Stimulated activated CD4-positive, alpha-beta T cell treated with anti-CD3 and anti-CD28 coated beads, TNF-alpha, amount 100 ng/mL, for 48 hours (primary cell): ENCODE data around the gene LRRC40.

ENCODE experiments used
- DNase-seq, 3 donors: peaks; one replicate each; pipeline ENCODE4 v3.0.0-alpha.2; 2020; ENCODE audit warnings: low read depth in 3 of 3

LRRC40 gene

GRCh38 chr1:70115315-70115714, 90.1 kb downstream of the LRRC40 start:
- no peak for DNase-seq

- DNase-seq: no peak
Measured at GRCh38 chr1:70112838-70113237, 92.5 kb downstream of the LRRC40 start.

- DNase-seq: no peak
Measured at GRCh38 chr1:70109241-70109640, 96.1 kb downstream of the LRRC40 start.

- no peak for DNase-seq
Measured at GRCh38 chr1:70103770-70104169, 101.6 kb downstream of the LRRC40 start.

- DNase-seq: no peak
Measured at GRCh38 chr1:70101774-70102173, 103.6 kb downstream of the LRRC40 start.

- DNase-seq: no peak
Measured at GRCh38 chr1:70101231-70101630, 104.1 kb downstream of the LRRC40 start.
